GM12873 (cell line): ENCODE data around the gene PIGQ.

Experiments
- CTCF ChIP-seq: IDR thresholded peaks from 2 replicates; pipeline ENCODE4 v1.5.1; 2012; ENCODE audit warnings: low read depth, mild to moderate bottlenecking, moderate library complexity, low read length, control low read depth; ENCODE audit not compliant: insufficient read depth; ENCODE audit errors: missing control alignments

PIGQ gene

GRCh38 chr16:569445-570254, at the start of gene PIGQ:
TSS of gene PIGQ (plus strand) at chr16:569968. CDS start at chr16:574075, 4,107 bp downstream.
- TF ChIP-seq CTCF = no peak

- no peak for TF ChIP-seq CTCF
Observed at GRCh38 chr16:520847-521246, 48.9 kb upstream of the PIGQ start.

GRCh38 chr16:521381-522210, 48.2 kb upstream of the PIGQ start:
- no peak for TF ChIP-seq CTCF

GRCh38 chr16:522320-523096, 47.3 kb upstream of the PIGQ start:
- no peak for TF ChIP-seq CTCF

- TF ChIP-seq CTCF = no peak
Observed at GRCh38 chr16:523097-523741, 46.5 kb upstream of the PIGQ start.

- TF ChIP-seq CTCF = no peak
Observed at GRCh38 chr16:524274-525040, 45.3 kb upstream of the PIGQ start.
